HG02678 (cell line): ENCODE results near the gene HNRNPA1L2.
"Not testable (repeated sequence)": the region's sequence is repeated elsewhere in the genome, so short reads cannot be mapped to it uniquely, and the experiment has no call there.

Source experiments
- ATAC-seq: cut with Tn5 transposase; IDR thresholded peaks from one replicate; pipeline ENCODE4 v1.9.1; 2021; ENCODE audit warnings: mild to moderate bottlenecking, moderate library complexity; ENCODE audit not compliant: unreplicated experiment

The HNRNPA1L2 gene

GRCh38 chr13:52644108-52644507, 1.9 kb downstream of the HNRNPA1L2 start:
- ATAC-seq, result no peak

GRCh38 chr13:52646967-52647366, 4.7 kb downstream of the HNRNPA1L2 start:
- no peak for ATAC-seq

GRCh38 chr13:52650731-52651130, 8.5 kb downstream of the HNRNPA1L2 start:
- no peak for ATAC-seq

- peak; percentile 6 for ATAC-seq
Measured at GRCh38 chr13:52651897-52652195, 9.6 kb downstream of the HNRNPA1L2 start.

- peak; percentile 94 for ATAC-seq
Measured at GRCh38 chr13:52652196-52652979, 10.2 kb downstream of the HNRNPA1L2 start, which contains the start of gene SUGT1. Gene SUGT1 (plus strand): TSS chr13:52652836. CDS start chr13:52652921, 85 bp downstream.

- ATAC-seq, result peak; percentile 33
Measured at GRCh38 chr13:52652980-52653303, 10.7 kb downstream of the HNRNPA1L2 start.

GRCh38 chr13:52659340-52659739, 17.1 kb downstream of the HNRNPA1L2 start:
- no peak for ATAC-seq

- ATAC-seq, result no peak
Measured at GRCh38 chr13:52664272-52664671, 22.0 kb downstream of the HNRNPA1L2 start.

GRCh38 chr13:52665325-52665724, 23.1 kb downstream of the HNRNPA1L2 start:
- no peak for ATAC-seq

- ATAC-seq, result no peak
Measured at GRCh38 chr13:52669677-52670076, 27.4 kb downstream of the HNRNPA1L2 start.

- ATAC-seq, result no peak
Measured at GRCh38 chr13:52670726-52671125, 28.5 kb downstream of the HNRNPA1L2 start.

- no peak for ATAC-seq
Measured at GRCh38 chr13:52673465-52673864, 31.2 kb downstream of the HNRNPA1L2 start.

GRCh38 chr13:52677823-52678222, 35.6 kb downstream of the HNRNPA1L2 start:
- no peak for ATAC-seq

- not testable (repeated sequence) for ATAC-seq
Measured at GRCh38 chr13:52685806-52686205, 43.6 kb downstream of the HNRNPA1L2 start.

GRCh38 chr13:52686376-52686775, 44.1 kb downstream of the HNRNPA1L2 start:
- no peak for ATAC-seq
